GM19372 (cell line): ENCODE results near the gene MACROH2A1.

Experiments
- ATAC-seq: cut with Tn5 transposase; IDR thresholded peaks from one replicate; pipeline ENCODE4 v1.9.1; 2021; ENCODE audit warnings: mild to moderate bottlenecking, low read depth, moderate library complexity; ENCODE audit not compliant: unreplicated experiment

MACROH2A1 gene

DNA sequence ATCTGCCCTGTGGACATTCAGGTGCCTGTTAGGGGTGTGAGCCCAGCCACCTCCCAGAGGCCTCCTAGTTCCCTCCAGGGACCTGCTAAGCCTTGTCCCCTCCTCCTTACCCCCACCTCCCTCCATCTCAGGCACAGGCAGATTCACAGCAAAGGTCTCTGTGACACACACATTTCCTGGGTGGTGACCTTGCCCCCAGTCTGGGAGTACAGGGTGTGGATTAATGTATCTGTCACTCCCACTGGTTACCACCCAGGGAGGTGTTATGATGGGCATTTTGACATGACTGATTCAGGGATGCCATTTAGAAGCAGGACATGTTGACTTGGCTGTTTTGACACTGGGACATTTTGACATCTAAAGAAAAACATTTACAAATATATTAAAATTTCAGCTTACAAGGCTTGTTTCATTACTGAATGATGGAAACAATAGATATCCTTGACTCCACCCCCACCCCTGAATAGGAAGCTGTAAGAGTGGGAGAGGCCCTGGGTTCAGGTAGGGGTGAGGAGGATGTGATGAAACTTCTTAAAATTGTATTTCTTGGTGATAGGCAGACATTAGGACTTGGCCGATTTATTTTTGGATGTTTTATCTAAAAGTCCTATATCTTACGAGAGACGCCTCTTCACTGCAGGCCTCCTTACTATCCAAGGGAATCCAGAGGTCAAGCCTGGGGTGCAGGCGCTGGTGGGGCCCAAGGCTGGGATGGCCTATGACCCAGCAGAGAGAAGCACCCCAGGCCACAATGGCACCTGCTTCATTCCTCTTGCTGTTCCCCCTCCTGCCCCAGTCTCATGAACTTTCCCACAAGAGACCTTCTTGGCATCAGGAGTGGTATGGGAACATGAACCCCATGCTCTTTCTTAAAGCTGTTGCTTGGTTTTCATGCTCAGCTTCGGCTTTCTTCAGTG lies 101.9 kb downstream of the MACROH2A1 start:
- ATAC-seq, result no peak

DNA sequence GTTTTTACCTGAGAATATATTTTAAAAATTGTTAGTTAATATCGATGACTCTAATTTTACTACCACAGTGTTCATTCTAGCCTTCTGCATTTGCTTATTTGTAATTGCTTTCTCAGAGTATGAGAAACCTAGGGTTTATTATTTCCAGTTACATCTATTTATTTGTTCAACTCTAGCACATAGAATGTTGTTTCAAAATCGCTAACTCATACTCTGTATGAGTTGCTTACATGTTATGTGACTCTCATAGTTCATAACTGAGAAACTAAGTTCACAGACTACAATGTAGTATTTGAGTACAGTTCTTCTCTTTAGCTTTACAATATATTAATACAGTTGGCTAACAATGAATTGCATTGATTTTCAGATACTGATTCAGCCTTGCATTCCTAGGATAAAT lies 103.2 kb downstream of the MACROH2A1 start:
- ATAC-seq, result no peak

DNA sequence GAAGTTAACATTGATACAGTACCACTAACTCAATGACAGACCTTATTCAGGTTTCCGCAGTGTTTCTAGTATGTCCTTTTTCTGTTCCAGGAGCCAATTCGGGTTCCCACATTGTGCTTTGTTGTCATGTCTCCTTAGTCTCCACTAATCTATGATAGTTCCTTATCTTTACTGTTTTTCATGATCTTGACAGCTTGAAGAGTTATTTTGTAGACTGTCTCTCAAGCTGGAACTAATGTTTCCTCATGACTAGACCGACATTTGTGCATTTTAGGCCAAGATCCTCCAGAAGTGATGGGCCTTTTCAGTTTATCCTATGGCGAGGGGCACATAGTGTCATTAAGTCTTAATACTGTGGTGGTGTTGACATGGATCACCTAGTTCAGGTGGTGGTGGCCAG lies 104.2 kb downstream of the MACROH2A1 start:
- ATAC-seq, result no peak

DNA sequence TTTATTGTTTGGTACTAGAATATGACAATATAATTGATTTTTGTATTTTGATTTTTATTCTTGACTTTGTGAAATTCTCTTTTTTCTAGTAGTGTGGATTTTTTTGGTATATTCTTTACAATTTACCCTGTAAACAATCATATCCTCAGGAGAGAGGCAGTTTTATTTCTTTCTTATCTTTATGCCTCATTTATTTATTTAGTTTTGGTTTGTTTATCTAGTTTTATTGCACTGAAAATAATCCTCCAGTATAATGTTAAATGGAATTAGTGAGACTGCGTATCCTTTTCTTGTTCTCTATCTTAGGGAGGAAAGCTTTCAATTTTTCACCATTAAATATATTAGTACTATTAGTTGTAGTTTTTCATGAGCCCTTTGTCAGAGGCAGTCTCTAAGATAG lies 109.4 kb downstream of the MACROH2A1 start:
- ATAC-seq, result no peak

DNA sequence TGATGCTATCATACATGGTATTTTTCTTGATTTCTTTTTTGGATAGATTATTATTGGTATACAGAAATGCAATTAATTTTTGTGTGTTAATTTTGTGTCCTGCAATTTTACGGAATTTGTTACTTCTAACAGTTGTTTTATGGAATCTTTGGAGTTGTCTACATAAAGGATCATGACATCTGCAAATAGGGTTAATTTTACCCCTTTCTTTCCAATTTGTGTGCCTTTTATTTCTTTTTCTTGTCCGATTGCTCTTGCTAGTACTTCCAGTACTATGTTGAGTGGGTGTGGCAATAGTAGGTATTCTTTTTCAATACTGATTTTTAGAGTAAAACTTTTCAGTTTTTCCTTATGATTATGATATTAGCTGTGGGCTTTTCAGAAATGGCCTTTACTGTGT lies 111.5 kb downstream of the MACROH2A1 start:
- no peak for ATAC-seq
